ENCODE data around the gene SULT6B1. TPM values are rescaled to one million over a fixed set of nuclear protein-coding genes. Genes with fewer than 3 reads are reported as not detected.
"Not testable (repeated sequence)": the region's sequence is repeated elsewhere in the genome, so short reads cannot be mapped to it uniquely, and the experiment has no call there.

Gene SULT6B1, protein sequence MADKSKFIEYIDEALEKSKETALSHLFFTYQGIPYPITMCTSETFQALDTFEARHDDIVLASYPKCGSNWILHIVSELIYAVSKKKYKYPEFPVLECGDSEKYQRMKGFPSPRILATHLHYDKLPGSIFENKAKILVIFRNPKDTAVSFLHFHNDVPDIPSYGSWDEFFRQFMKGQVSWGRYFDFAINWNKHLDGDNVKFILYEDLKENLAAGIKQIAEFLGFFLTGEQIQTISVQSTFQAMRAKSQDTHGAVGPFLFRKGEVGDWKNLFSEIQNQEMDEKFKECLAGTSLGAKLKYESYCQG
- total RNA-seq (2014; rRNA removed; shearing (Covaris generic)), result not detected in 2 replicates
- polyA plus RNA-seq (2015; cell fraction: cytosol; rRNA removed), result not detected in 2 replicates
- not detected in 2 replicates for polyA plus RNA-seq (2015; cell fraction: nucleus; rRNA removed)

DNA sequence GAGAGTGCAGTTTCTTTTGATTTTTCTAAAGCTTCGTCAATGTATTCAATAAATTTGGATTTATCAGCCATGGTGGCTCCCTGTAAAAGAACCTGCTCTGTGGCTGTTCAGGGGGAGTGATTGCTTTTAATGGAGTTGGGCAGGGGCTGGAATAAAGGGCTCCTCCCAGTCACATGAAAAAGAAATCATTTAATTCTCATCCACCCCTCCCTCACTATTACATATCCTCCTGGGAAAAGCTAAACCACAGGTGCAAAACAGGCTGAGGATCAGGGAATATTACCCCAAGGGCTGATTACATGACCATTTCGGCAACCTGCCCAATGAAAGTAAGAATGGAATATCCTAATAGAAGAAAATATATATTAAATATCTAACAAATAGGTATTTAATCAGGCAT lies at the start of gene SULT6B1:
TSS of gene SULT6B1 (minus strand) at position 101 of the 400 bp plus-strand sequence. CDS start at position 71, 30 bp downstream.
- no peak for DNase-seq (ENCODE audit: low read depth)

DNA sequence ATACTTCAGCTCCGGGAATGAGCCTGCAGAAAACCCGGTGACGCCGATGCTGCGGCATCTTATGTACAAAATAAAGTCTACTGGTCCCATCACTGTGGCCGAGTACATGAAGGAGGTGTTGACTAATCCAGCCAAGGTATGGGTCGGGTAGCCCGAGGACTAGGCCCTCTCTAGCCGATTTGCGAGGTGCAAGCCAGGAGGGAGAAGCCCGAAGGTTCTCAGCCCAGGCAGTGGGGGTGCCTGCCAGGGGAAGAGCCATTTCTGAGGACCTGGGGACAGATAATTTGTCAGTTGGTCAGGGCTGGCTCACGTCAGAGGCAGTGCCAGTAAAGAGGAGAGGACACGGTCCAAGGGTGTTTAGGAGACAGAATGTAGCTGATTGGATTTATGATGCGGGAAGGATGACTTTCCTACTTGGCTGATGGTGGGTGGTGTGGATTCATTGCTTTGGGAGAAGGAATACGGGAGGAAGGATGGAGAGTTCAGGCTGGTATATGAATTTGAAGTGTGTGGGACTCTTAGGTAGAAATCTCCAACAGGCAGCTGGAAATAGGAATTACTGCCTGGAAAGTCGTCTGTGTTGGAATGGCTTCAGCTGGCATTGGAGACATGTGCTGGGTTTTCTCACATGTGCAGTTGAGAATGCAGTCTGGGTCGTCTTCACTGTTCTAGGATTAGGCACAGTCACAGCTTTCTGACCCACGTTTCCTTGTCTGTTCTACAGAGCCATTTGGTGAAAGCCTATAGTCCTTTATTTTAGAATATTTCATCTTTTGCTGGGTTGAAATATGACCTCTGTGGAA lies 43.9 kb upstream of the SULT6B1 start:
- DNase-seq (ENCODE audit: low read depth), result peak; percentile 17

DNA sequence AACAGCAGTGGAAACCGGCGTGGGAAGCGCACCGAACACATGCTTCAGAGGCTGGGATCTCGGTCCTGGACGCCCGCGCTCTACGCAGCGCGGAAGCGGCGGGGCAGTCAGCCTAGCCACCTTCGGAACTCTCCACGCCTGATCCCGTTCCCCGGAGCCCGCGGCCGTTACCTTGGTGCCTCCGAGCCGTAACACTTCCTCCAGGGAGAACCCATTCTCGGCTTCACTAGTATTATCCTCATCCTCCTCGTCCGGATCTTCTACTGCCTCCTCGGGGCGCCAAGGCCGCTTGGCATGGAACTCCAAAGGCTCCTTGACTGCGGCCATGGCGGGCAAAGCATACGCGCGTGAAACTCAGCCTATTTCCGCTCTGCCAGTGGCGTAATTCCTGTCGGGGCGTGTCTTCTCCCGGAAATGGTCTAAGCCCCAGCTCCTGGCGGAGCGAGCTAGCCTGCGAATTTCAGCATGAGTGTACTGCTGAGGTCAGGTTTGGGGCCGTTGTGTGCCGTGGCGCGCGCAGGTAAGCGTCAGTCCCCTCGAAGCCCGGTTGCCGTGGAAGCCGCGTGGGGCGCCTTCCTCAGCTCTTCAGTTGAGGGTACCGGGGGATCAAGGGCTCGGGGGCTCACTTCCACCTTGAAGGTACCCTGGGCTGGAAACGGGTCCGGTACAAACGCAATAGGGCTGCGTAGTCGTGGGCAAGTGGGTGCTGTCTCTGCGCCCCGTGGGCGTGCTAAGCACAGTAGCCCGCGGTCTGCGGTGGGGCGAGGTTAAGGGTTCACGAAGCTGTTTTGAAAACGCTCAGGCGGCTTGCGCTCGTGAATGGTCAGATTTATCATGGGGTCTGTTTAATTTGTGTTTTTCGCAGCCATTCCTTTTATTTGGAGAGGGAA lies 43.0 kb upstream of the SULT6B1 start, which contains the start of the genes CEBPZ and NDUFAF7:
TSS of gene CEBPZ (minus strand) at position 356 of the 890 bp plus-strand sequence. CDS start at position 327, 29 bp downstream.
TSS of gene NDUFAF7 (plus strand) at position 418 of the 890 bp plus-strand sequence. CDS start at position 466, 48 bp downstream.
- DNase-seq (ENCODE audit: low read depth), result peak; percentile 87

DNA sequence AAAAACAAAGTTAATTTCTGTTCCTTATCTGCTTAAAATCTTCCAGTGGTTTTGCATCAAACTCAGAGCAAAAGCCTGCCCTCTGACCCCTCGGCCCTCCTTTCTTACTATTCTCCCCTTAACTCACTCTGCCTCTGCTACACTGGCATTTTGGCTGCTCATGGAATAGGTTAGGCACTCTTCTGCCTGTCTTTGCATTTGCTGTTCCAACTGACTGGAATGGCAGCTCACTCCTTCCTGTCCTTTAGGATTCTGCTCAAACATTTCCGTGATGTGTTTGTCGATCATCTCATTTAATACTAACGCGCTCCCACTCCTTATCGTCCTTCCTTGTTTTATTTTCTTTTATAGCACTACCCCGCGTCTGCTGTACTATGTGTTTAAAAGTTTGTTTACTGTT lies 42.1 kb upstream of the SULT6B1 start:
- peak; percentile 7 for DNase-seq (ENCODE audit: low read depth)

DNA sequence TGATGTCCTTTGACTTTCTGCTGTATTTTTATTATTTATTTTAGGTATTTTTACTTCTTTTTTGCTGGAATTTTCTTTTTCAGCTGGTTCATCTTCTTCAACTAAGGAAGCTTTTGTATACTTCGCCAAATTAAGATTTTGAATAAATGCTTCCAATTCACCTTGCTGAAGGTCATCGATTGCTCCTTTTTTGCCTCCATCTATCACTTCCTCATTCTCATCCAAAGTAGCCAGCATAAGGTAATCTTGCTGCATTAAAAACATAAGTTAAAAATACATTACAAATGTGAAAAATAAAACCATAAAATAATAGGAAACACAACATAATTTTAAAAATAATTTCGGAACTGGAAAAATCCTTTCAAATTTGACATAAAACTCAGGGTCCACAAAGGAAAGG lies 40.3 kb upstream of the SULT6B1 start:
- DNase-seq (ENCODE audit: low read depth), result no peak

DNA sequence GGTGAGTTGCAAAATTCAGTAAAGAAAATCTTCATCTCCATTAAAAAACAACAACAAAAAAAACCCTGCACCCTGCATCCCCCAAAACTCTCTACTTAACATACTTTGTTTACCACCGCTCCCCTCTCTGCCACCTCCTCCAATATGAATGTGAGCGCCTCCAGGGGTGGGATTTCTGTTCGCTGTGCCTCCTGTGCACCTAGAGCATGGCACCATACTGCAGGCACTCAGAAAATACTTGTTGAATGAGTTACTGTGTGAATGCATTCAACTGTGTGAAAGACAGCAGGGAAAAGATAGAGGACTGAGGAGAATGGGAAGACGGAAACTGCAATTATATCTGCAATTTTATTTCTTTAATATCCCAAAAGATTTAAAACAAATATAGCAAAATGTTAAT lies 38.4 kb upstream of the SULT6B1 start:
- DNase-seq (ENCODE audit: low read depth), result no peak

DNA sequence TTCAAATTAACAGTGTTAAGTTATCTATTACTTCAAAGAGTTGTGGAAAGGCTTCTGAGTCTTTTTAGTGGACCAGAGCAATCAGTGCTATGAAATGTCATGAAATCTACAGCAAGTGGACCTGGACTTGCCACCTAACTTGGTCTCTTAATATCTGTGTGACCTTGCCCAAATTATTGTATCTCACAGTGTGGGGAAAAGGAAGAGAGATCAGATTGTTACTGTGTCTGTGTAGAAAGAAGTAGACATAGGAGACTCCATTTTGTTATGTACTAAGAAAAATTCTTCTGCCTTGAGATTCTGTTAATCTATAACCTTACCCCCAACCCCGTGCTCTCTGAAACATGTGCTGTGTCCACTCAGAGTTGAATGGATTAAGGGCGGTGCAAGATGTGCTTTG lies 36.7 kb upstream of the SULT6B1 start:
- DNase-seq (ENCODE audit: low read depth), result not testable (repeated sequence)

DNA sequence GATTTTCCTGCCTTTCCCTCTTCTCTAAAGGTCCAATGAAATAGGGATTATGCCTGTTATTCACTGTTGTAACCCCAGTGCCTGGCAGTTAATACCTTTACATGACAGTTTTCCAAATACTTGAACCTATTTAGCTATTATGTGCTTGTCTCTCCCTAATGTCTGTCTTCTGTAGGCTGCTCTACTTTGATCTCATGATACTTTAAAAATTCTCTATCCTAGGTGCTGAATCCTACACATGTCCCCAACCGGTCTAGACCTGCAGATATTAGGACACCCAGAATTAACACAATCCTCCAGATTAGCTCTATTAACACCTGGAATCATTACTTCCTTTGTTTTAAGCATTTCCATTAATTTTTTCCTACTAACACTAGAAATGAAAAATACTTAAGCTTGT lies 35.6 kb upstream of the SULT6B1 start:
- no peak for DNase-seq (ENCODE audit: low read depth)

DNA sequence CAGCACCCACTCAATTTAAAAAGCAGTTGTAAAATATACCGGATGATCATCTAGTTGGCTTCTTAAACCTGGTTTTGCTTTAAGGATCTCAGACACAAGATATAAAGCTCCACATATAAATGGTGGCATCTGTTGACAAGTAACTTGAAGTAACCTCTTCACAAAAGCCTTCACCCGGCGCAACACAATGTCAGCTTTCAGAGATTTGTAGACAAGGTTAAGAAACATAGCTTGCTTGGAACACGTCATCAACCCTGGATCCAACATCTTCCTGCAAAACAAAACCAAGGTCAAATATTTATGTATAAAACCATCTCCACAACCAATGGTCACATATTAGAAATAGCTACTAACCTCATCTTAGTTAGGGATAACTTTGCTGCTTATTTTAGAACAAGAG lies 34.7 kb upstream of the SULT6B1 start:
- DNase-seq (ENCODE audit: low read depth), result no peak

DNA sequence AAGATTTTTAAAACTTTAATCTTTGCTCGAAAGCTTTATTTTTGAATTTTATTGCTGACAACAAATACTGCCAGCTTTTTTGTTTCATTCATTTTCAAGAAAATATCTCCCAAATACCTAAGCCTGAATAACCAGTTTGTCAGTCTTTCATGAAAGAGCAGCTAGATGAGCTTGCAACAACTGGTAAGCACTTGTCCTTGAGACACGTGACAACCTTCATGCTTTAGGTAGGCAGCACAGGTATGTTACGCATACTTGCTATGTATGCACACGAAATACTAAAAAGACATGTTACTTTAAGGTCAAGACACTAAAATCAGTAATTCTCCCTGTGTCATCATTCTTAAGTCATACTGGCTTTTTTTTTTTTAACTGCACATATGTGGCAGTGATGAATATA lies 30.6 kb upstream of the SULT6B1 start:
- DNase-seq (ENCODE audit: low read depth), result no peak

DNA sequence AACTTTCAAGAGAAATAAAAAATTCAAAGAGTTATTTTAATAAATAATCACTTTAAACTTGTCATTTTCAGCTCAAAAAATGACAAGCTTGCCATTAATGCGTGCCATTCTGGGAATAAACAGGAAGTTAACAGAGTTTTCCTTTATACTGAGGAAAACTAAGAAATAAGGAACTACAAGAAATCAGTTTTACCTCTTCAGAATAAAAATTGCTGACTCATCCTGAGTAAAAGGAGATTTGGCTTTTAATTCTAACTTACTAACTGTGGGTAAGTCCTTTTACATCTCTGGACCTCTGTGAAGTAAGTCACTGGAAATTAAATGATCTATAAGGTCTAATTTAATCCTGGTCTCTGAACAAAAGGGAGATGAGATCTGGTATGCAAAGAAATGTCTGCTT lies 26.8 kb upstream of the SULT6B1 start:
- DNase-seq (ENCODE audit: low read depth), result no peak

DNA sequence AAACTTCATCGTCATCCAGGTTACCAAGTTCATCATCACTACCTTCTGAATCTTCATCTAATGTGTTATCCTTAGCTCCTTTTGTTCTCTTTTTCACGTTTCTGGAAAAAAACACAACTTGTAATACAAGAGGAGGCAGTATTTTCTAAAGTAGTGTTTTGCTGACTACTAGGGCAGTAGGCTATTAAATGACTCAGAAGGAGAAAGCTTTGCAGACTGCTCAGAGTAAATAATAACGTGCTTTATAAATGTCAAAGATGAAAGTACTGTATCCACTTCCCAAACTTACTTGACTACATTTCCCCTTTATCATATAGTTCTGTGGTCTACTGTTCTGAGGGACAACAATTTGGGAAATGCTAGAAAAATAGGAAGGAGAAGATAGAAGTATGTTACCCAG lies 23.5 kb upstream of the SULT6B1 start:
- no peak for DNase-seq (ENCODE audit: low read depth)

DNA sequence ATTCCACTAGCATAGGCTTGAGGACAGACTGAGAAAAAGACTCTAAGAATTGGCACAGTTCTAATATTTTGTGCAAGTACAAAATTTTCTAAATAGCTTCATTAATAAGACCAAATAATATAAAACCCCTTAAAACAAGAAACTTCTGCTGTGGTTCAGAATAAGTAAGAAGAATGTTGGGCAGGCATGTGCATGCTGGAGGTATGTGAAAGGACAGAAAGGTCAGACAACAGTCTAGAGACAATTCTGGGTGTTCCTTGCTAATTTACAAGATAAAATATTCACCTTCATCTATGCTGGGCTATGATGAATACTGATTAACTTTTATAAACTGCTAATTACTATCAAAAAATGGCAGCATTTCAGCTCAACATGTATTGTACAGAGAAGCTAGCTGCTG lies 22.7 kb upstream of the SULT6B1 start:
- no peak for DNase-seq (ENCODE audit: low read depth)

DNA sequence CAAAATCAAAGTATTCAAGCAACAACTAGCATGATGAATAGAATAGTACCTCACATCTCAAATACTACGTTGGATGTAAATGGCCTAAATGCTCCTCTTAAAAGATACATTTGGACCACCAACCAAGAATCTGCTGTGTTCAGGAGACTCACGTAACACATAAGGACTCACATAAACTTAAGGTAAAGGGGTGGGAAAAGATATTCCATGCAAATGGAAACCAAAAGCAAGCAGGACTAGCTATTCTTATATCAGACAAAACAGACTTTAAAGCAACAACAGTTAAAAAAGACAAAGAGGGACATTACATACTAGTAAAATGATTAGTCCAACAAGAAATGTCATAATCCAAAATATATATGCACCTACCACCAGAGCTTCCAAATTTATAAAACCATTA lies 18.3 kb upstream of the SULT6B1 start:
- DNase-seq (ENCODE audit: low read depth), result not testable (repeated sequence)

DNA sequence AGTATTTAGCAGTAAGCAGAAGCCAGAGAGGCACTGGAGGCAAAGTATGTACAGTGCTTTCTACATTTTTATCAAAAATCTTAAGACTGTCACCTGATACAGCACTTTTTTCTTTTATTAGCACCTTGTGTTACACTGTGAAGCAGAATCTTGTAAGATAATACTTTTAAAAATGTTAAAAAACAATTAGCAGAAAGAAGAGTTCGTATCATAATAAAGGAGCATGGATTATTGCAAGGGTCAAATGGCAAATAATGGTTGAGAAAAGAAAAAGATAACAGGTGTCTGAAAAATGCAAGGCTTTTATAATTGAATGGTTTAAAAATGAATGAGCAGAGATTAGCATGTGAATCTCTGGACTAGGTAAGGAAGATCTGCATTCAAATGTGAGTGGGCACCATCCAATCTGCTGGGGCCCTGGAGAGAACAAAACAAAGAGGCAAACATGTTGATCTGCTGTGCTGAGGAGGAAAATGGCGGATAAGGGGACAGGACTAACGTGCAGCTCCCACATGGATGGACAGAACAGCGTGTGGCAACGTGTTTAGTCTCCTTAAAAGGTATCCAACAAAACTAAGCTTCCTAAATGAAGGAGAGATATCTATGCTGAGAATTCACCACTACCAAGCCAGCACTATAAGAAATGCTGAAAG lies 17.3 kb upstream of the SULT6B1 start:
- DNase-seq (ENCODE audit: low read depth), result no peak

DNA sequence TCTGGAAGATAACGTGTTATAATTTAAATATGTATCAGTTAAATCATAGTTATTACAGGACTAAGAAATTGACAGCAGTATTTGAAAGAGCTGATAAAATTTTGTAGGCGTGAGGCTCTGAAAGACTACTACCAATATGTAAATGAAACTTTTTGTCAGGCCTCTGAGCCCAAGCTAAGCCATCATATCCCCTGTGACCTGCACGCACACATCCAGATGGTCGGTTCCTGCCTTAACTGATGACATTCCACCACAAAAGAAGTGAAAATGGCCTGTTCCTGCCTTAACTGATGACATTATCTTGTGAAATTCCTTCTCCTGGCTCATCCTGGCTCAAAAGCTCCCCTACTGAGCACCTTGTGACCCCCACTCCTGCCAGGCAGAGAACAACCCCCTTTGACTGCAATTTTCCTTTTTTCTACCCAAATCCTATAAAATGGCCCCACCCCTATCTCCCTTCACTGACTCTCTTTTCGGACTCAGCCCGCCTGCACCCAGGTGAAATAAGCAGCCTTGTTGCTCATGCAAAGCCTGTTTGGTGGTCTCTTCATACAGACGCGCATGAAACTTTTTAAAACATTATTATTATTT lies 16.7 kb upstream of the SULT6B1 start:
- DNase-seq (ENCODE audit: low read depth), result not testable (repeated sequence)

DNA sequence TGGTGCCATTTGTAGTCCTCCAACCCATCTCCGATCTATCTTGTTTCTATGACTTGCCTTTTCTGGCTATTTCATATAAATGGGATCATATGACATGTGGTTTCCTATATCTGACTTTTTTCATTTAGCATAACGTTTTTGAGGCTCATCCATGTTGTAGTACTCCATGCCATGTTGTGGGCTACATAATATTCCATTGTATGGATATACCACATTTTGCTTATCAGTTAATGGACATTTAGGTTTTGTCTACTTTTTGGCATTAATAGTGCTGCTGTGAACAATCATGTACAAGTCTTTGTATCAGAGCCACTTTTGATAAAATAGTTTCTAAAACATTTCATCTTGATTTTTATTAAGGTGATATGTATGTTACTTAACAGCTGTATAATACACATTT lies 15.2 kb upstream of the SULT6B1 start:
- no peak for DNase-seq (ENCODE audit: low read depth)

DNA sequence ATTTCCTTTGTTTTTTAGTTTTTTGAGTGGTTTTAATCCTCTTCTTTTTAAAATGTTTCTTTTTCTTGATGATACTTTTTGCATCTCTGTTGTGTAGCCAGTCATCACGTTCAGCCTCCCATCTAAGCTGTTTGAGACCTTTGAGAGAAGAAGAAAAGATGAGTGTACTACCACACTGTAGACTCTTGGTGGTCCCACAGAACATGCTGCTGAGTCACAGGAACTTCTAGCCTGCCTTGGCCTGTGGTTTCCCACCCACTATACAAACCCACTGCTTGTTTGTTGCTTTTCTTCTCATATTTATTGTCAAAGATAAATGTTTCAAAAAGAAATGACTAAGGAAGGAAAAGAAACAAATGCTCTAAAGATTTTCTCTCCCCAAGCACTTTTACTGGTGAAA lies 13.3 kb upstream of the SULT6B1 start:
- DNase-seq (ENCODE audit: low read depth), result peak; percentile 43

DNA sequence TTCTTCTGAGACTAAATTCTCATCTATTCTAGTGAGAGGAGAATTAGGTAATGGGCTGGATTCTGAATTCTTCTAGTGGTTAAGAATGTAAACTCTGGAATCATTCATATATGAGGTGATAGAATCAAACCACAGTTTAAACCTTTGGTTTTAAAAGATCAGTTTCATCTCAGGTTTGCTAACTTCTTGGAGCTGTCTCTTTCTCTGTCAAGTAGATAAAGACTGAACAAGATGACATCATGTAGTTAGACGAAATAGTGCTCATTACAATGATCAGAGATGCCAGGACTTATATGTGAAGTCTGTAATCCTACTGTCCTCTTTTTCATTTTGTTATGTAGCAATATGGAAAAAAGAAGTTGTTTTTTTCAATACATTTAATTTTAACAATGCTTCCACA lies 12.7 kb upstream of the SULT6B1 start:
- no peak for DNase-seq (ENCODE audit: low read depth)

DNA sequence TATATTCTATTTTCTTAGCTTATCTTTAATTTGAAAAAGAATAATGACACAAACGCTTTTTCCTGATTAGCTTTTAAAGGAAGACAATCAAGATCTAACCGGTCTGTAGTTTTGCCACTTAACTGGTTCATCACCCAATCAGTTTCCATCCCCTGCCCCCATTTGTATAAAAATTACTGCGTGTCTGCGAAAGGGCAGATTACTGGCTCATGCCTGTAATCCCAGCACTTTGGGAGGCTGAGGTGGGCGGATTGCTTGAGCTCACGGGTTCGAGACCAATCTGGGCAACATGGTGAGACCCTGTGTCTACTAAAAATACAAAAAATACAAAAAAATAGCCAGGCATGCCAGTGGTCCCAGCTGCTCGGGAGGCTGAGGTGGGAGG lies 10.2 kb upstream of the SULT6B1 start:
- no peak for DNase-seq (ENCODE audit: low read depth)

Measured in HT1080 (cell line).